OCI-LY1 (cell line): Measurements from ENCODE around the gene PIP4K2A.

ENCODE experiments used
- H2AFZ ChIP-seq: fragments of 200-600 bp; sonication (generic), shearing (Covaris generic); 2 replicates; pipeline ENCODE4 v1.6.0; 2014; ENCODE audit warnings: antibody characterized with exemption, mild to moderate bottlenecking, low read length
- H3F3A ChIP-seq: fragments of 200-600 bp; sonication (generic), shearing (Covaris generic); 2 replicates; pipeline ENCODE4 v1.6.0; 2014; ENCODE audit warnings: mild to moderate bottlenecking, antibody characterized with exemption, low read length, moderate library complexity; ENCODE audit not compliant: insufficient read depth
- H3K27ac ChIP-seq: fragments of 200-600 bp; sonication (generic); 2 replicates; pipeline ENCODE4 v1.5.1; 2014; ENCODE audit warnings: low read length, mixed run types, mild to moderate bottlenecking, low read depth; ENCODE audit not compliant: poor library complexity, severe bottlenecking
- H3K27me3 ChIP-seq: fragments of 200-600 bp; sonication (generic); 2 replicates; pipeline ENCODE4 v1.6.0; 2014; ENCODE audit warnings: antibody characterized with exemption, mild to moderate bottlenecking, low read length, moderate library complexity; ENCODE audit not compliant: insufficient read depth
- H3K36me3 ChIP-seq: fragments of 200-600 bp; sonication (generic); 2 replicates; pipeline ENCODE4 v1.6.1; 2014; ENCODE audit warnings: mild to moderate bottlenecking, antibody characterized with exemption, low read length, moderate library complexity, mixed read lengths; ENCODE audit not compliant: insufficient read depth
- H3K4me1 ChIP-seq: fragments of 200-600 bp; sonication (generic); 2 replicates; pipeline ENCODE4 v1.5.1; 2014; ENCODE audit warnings: mild to moderate bottlenecking, low read length, moderate library complexity; ENCODE audit not compliant: insufficient read depth, severe bottlenecking
- H3K4me2 ChIP-seq: fragments of 200-600 bp; sonication (generic), shearing (Covaris generic); 2 replicates; pipeline ENCODE4 v1.6.1; 2014; ENCODE audit warnings: low read length
- H3K4me3 ChIP-seq: fragments of 200-600 bp; sonication (generic); 2 replicates; pipeline ENCODE4 v1.5.1; 2014; ENCODE audit warnings: low read length, low read depth, mild to moderate bottlenecking, mixed read lengths; ENCODE audit not compliant: poor library complexity, severe bottlenecking
- H3K79me2 ChIP-seq: fragments of 200-600 bp; shearing (Covaris generic); 2 replicates; pipeline ENCODE4 v1.6.1; 2016; ENCODE audit warnings: mixed run types, low read length, mixed read lengths; ENCODE audit not compliant: insufficient read depth
- H3K9ac ChIP-seq: fragments of 200-600 bp; sonication (generic), shearing (Covaris generic); 2 replicates; pipeline ENCODE4 v1.6.1; 2014; ENCODE audit warnings: mild to moderate bottlenecking, low read length, mixed read lengths
- H3K9me2 ChIP-seq: fragments of 200-600 bp; sonication (generic), shearing (Covaris generic); 2 replicates; pipeline ENCODE4 v1.6.1; 2014; ENCODE audit warnings: low read depth, mild to moderate bottlenecking, low read length, mixed read lengths
- H3K9me3 ChIP-seq: fragments of 200-600 bp; shearing (Covaris generic); 2 replicates; pipeline ENCODE4 v1.6.1; 2014; ENCODE audit warnings: low read length, mixed read lengths
- H4K20me1 ChIP-seq: fragments of 200-600 bp; sonication (generic), shearing (Covaris generic); 2 replicates; pipeline ENCODE4 v1.6.0; 2016; ENCODE audit warnings: mild to moderate bottlenecking, low read length; ENCODE audit not compliant: insufficient read depth
- CTCF ChIP-seq: fragments of 200-600 bp; sonication (generic), shearing (Covaris generic); IDR thresholded peaks from 2 replicates; pipeline ENCODE4 v1.5.1; 2017; ENCODE audit warnings: mild to moderate bottlenecking, antibody characterized with exemption, low read length, moderate library complexity, mixed read lengths
- EZH2 ChIP-seq: fragments of 200-600 bp; sonication (generic), shearing (Covaris generic); IDR thresholded peaks from 2 replicates; pipeline ENCODE4 v1.8.0; 2017; ENCODE audit warnings: borderline replicate concordance, mixed run types, mild to moderate bottlenecking, antibody characterized with exemption, low read length, moderate library complexity, mixed read lengths

PIP4K2A gene

GRCh38 chr10:22702348-22702747, 12.0 kb downstream of the PIP4K2A start:
- H3K4me1 ChIP-seq, result peaks cover 9% of the 10 kb centered on the region
- H3K4me3 ChIP-seq, result no peak overlapping the region
- no peaks in the 10 kb centered on the region for H3F3A ChIP-seq
- no peak overlapping the region for H3K27ac ChIP-seq
- H3K4me2 ChIP-seq, result no peak overlapping the region
- H3K9me3 ChIP-seq, result no peaks in the 10 kb centered on the region
- peaks cover 13% of the 10 kb centered on the region; the same call in 1 of the 2 replicates for H3K36me3 ChIP-seq
- H3K9ac ChIP-seq, result no peak overlapping the region
- H3K27me3 ChIP-seq, result no peaks in the 10 kb centered on the region
- no peaks in the 10 kb centered on the region for H3K9me2 ChIP-seq
- TF ChIP-seq EZH2 (no peak), CTCF (no peak)
- no peaks in the 10 kb centered on the region for H3K79me2 ChIP-seq
- no peak overlapping the region for H2AFZ ChIP-seq
- H4K20me1 ChIP-seq, result no peaks in the 10 kb centered on the region

- TF ChIP-seq EZH2 (no peak), CTCF (no peak)
- Histone ChIP-seq H3K9me3 (no peaks in the 10 kb centered on the region), H3K4me3 (no peak overlapping the region), H2AFZ (no peak overlapping the region), H3K79me2 (no peaks in the 10 kb centered on the region), H3K4me1 (peaks cover 9% of the 10 kb centered on the region), H3K27ac (no peak overlapping the region), H3K4me2 (no peak overlapping the region), H3K27me3 (no peaks in the 10 kb centered on the region), H3K9ac (no peak overlapping the region), H3K36me3 (peaks cover 10% of the 10 kb centered on the region; the same call in 1 of the 2 replicates), H4K20me1 (no peaks in the 10 kb centered on the region), H3F3A (no peaks in the 10 kb centered on the region), H3K9me2 (no peaks in the 10 kb centered on the region)
These were observed 13.1 kb downstream of the PIP4K2A start for GRCh38 chr10:22701132-22701826.

GRCh38 chr10:22700489-22700888, 13.9 kb downstream of the PIP4K2A start:
- no peaks in the 10 kb centered on the region for H3K79me2 ChIP-seq
- no peaks in the 10 kb centered on the region for H3K9me3 ChIP-seq
- H3K4me2 ChIP-seq, result no peak overlapping the region
- H3K27ac ChIP-seq, result no peak overlapping the region
- no peaks in the 10 kb centered on the region for H3K27me3 ChIP-seq
- no peak overlapping the region for H3K4me3 ChIP-seq
- H2AFZ ChIP-seq, result no peak overlapping the region
- H3F3A ChIP-seq, result no peaks in the 10 kb centered on the region
- H3K36me3 ChIP-seq, result peaks cover 10% of the 10 kb centered on the region; the same call in 1 of the 2 replicates
- H4K20me1 ChIP-seq, result no peaks in the 10 kb centered on the region
- H3K9me2 ChIP-seq, result no peaks in the 10 kb centered on the region
- peaks cover 9% of the 10 kb centered on the region for H3K4me1 ChIP-seq
- H3K9ac ChIP-seq, result no peak overlapping the region
- TF ChIP-seq EZH2, result no peak
- TF ChIP-seq CTCF, result no peak
